Smooth muscle cell (in vitro differentiated cells): Measurements from ENCODE around the gene LSP1. TPM values are rescaled to one million over a fixed set of nuclear protein-coding genes. Genes with fewer than 3 reads are reported as not detected.

Experiments used
- DNase-seq: peaks from one replicate; lab custom pipeline; 2025; ENCODE audit not compliant: unreplicated experiment; lab: John Stamatoyannopoulos, UW
- H2AFZ ChIP-seq: fragments of 200-600 bp; sonication (generic); 2 replicates; pipeline ENCODE4 v1.6.0; 2016; ENCODE audit warnings: antibody characterized with exemption, low read depth, mild to moderate bottlenecking
- H3F3A ChIP-seq: fragments of 200-600 bp; sonication (generic); 2 replicates; pipeline ENCODE4 v1.6.0; 2017; ENCODE audit warnings: antibody characterized with exemption, low read depth
- H3K27ac ChIP-seq: fragments of 200-600 bp; sonication (generic); 2 replicates; pipeline ENCODE4 v1.5.1; 2016; ENCODE audit warnings: low read depth, mild to moderate bottlenecking
- H3K27me3 ChIP-seq: fragments of 200-600 bp; sonication (generic); 2 replicates; pipeline ENCODE4 v1.6.1; 2016; ENCODE audit warnings: low read depth, mild to moderate bottlenecking
- H3K36me3 ChIP-seq: fragments of 200-600 bp; sonication (generic); 2 replicates; pipeline ENCODE4 v1.5.1; 2016; ENCODE audit warnings: low read depth
- H3K4me1 ChIP-seq: fragments of 200-600 bp; sonication (generic); 2 replicates; pipeline ENCODE4 v1.5.1; 2016; ENCODE audit warnings: low read depth
- H3K4me2 ChIP-seq: fragments of 200-600 bp; sonication (generic); 2 replicates; pipeline ENCODE4 v1.6.0; 2016; ENCODE audit warnings: mild to moderate bottlenecking
- H3K4me3 ChIP-seq: fragments of 200-600 bp; sonication (generic); 2 replicates; pipeline ENCODE4 v1.5.1; 2016; ENCODE audit warnings: mild to moderate bottlenecking
- H3K79me2 ChIP-seq: fragments of 200-600 bp; sonication (generic); 2 replicates; pipeline ENCODE4 v1.6.0; 2016; ENCODE audit warnings: low read depth, mild to moderate bottlenecking
- H3K9ac ChIP-seq: fragments of 200-600 bp; sonication (generic); 2 replicates; pipeline ENCODE4 v1.6.0; 2016; ENCODE audit warnings: low read depth
- H3K9me3 ChIP-seq: fragments of 200-600 bp; sonication (generic); replicated peaks from 2 replicates; pipeline ENCODE4 v1.5.1; 2016; ENCODE audit warnings: low read depth
- H4K20me1 ChIP-seq: fragments of 200-600 bp; sonication (generic); 2 replicates; pipeline ENCODE4 v1.6.0; 2016; ENCODE audit warnings: low read depth
- CTCF ChIP-seq: fragments of 200-600 bp; sonication (generic); IDR thresholded peaks from 2 replicates; pipeline ENCODE4 v1.5.1; 2017; ENCODE audit warnings: borderline replicate concordance, mild to moderate bottlenecking, antibody characterized with exemption; ENCODE audit not compliant: insufficient read depth, poor library complexity, severe bottlenecking
- WGBS: methylation state at CpG from one replicate; pipeline ENCODE4 v1.1.7; 2016; ENCODE audit warnings: low lambda C conversion rate; 5-methylcytosine and 5-hydroxymethylcytosine counted together
- polyA plus RNA-seq: library from polyadenylated mRNA; unstranded; fragments of >200 nt; fragmentation: Nextera tagmentation; extraction: Ambion mirVana; gene quantifications from 2 replicates; pipeline ENCODE4 v1.2.1, GENCODE V29; 2016
- total RNA-seq: library from RNA; depleted of rRNA; stranded (reverse); fragments of >200 nt; gene quantifications from 2 replicates; pipeline ENCODE4 v1.2.3, GENCODE V29; 2014

Gene LSP1
- total and polyA plus RNA-seq, 2 experiments from 2014 or later: 2.1 to 13.7 TPM

DNA sequence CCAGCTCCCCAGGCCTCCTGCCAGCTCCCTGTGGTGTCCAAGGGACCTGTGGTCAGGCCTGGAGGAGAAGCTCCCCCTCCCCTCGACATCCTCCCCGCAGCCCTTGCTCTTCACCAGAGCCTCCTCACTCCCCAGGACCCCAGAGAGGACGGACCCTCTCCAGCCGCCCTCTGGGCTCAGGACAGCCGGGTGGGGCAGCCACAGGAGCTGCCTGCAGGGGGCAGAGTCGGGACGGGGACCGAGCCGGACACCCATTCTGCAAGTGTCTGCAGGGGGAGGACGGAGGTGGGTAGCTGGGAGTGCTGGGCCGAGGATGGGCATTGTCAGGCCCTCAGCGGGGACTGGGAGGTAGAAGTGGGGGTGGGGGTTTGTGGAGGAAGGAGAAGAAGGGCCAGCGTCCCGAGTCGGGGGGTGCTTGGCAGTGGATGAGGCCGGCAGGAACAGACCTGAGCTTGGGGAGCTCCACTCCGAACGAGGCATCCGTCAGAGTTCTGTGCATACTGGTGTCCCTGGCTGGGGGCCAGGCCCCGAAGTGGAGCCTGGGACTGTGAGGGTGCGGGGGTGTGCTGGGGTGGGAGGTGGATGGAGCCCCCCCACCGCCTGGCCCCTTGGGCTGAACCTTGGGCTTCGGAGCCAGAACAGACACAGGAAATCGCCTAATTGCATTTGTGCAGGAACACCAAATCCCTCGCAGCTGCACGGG, 23.6 kb downstream of the LSP1 start:
- WGBS: 38% methylated on average over 26 of the region's 26 CpGs
- Histone ChIP-seq H3K9ac (no peak overlapping the region), H3K4me1 (peaks cover 6% of the 10 kb centered on the region), H3K79me2 (no peaks in the 10 kb centered on the region), H4K20me1 (no peaks in the 10 kb centered on the region), H3K9me3 (no peaks in the 10 kb centered on the region), H3F3A (no peaks in the 10 kb centered on the region), H3K27ac (peak overlapping the region; percentile 36), H2AFZ (no peak overlapping the region), H3K4me2 (peak overlapping the region; percentile 63), H3K27me3 (no peaks in the 10 kb centered on the region), H3K36me3 (no peaks in the 10 kb centered on the region), H3K4me3 (no peak overlapping the region)
- DNase-seq: no peak
- peak; percentile 57 for TF ChIP-seq CTCF

DNA sequence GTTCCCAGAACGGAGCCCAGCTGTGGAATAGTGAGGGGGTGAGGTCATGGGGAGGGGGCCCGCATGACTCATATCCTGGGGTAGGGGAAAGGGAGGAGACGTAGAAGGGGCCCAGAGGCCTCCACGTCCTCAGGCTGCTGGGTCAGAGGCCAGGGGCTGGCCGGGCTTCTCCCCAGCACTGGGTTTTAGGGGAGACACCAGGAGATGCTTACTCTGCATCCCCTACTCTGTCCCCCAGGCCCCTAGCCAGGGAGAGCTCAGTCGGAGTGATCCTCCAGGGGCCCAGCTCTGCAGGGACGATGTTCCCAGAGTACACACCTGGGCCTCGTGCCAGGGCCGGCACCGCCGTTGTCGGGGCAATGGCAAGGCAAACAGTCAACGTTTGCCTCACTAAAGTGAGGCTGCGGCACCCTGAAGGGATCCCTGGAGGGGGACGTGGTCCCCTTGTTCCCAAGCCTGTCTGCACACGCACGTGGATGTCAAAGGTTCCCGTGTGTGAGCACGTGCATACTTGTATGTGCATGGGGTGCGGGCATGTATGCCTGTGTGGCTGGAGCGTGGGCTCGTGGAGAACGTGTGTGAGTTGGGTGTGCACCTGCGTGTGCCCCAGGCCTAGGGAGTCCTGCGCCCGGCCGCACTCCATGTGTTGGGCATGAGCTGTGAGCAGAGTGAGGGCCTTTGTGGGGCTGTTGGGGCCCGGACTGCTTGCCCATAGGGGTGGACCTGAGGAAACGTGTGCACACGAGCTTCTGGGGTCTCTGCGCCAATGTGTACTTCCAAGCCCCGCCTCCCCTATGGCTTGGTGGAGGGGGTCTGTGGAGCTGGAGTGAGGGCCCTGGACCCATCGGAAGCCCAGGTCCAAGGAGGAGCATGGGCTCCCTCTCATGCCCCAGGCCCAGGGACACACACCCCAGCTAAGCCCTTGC, 24.6 kb downstream of the LSP1 start:
- H3K27me3 ChIP-seq: no peaks in the 10 kb centered on the region
- no peak overlapping the region for H3K4me3 ChIP-seq
- no peaks in the 10 kb centered on the region for H3K79me2 ChIP-seq
- TF ChIP-seq CTCF: no peak
- no peak for DNase-seq
- 75% methylated on average over 32 of the region's 33 CpGs for WGBS
- H3K9me3 ChIP-seq: no peaks in the 10 kb centered on the region
- H3F3A ChIP-seq: no peaks in the 10 kb centered on the region
- no peaks in the 10 kb centered on the region for H3K36me3 ChIP-seq
- H3K4me1 ChIP-seq: peaks cover 6% of the 10 kb centered on the region
- no peaks in the 10 kb centered on the region for H4K20me1 ChIP-seq
- no peak overlapping the region for H2AFZ ChIP-seq
- H3K27ac ChIP-seq: peak overlapping the region; percentile 36
- peak overlapping the region; percentile 17 for H3K9ac ChIP-seq
- H3K4me2 ChIP-seq: peak overlapping the region; percentile 63

DNA sequence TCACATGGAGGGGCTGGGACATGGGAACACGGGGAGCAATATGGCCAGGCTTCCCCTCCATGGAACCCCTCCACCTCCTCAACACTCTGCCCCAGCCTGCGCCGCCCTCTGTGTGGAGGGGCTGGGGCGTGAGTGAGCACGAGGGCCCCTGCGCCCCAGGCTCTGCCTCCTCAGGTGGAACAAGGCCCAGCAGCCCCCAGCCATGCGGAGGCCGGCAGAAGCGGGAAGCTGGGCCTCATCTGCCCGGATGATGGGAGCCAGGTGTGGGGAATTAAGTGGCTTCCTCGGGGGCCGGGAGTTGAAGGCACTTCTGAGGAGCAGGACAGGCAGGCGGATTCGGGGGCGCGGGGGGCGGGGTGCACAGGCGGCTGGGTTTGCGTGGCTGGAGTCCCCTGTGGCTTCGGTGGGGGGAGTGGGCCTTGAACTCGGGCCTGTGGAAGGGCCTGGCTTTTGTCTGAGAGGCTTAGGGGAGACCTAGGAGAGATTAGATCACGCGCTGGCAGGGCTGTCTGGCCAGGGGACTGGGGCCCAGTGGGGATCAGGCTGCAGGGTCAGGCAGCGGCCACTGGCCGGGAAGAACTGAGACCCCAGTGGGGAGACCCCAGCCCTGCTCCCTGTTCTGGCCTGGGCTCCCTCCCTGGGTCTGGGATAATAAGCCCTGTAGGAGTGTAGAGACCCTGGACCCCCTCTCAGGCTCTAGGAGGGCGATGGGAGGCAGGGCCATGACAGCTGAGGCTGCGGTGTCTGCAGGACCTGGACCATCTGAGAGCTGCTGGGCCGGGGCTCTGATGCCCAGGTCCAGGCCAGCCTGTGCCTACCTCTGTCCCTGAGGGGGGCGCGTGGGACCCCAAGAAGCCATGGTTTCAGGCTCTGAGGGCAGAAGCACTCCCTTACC, 25.5 kb downstream of the LSP1 start:
- H3K9me3 ChIP-seq: no peaks in the 10 kb centered on the region
- H3K4me1 ChIP-seq: peaks cover 6% of the 10 kb centered on the region
- H3F3A ChIP-seq: no peaks in the 10 kb centered on the region
- no peak overlapping the region for H3K9ac ChIP-seq
- H3K4me2 ChIP-seq: no peak overlapping the region
- WGBS: 65% methylated on average over 17 of the region's 30 CpGs
- TF ChIP-seq CTCF: no peak
- no peaks in the 10 kb centered on the region for H3K36me3 ChIP-seq
- no peaks in the 10 kb centered on the region for H3K79me2 ChIP-seq
- H3K4me3 ChIP-seq: no peak overlapping the region
- H4K20me1 ChIP-seq: no peaks in the 10 kb centered on the region
- peak overlapping the region; percentile 36 for H3K27ac ChIP-seq
- no peak for DNase-seq
- no peaks in the 10 kb centered on the region for H3K27me3 ChIP-seq
- H2AFZ ChIP-seq: no peak overlapping the region
